SK-N-MC (cell line): ENCODE data around the gene PI4KA.

Experiments used
- DNase-seq: peaks from one replicate; pipeline ENCODE4 v3.0.0-alpha.2; 2011; ENCODE audit warnings: low read depth, low spot score
- H3K27ac ChIP-seq: fragments of 200-600 bp; sonication (generic); 2 replicates; pipeline ENCODE4 v1.5.1; 2016; ENCODE audit warnings: mixed run types
- H3K36me3 ChIP-seq: fragments of 200-600 bp; sonication (generic); 2 replicates; pipeline ENCODE4 v1.6.1; 2017; ENCODE audit warnings: antibody characterized with exemption, low read length, mixed read lengths; ENCODE audit not compliant: insufficient read depth
- H3K4me3 ChIP-seq: fragments of 200-600 bp; sonication (generic); 2 replicates; pipeline ENCODE4 v1.5.1; 2016
- H3K9ac ChIP-seq: fragments of 200-600 bp; sonication (generic); 2 replicates; pipeline ENCODE4 v1.8.0; 2017; ENCODE audit warnings: mixed run types, mixed read lengths; ENCODE audit not compliant: insufficient read length
- H3K9me3 ChIP-seq: fragments of 200-600 bp; sonication (generic); 2 replicates; pipeline ENCODE4 v1.6.1; 2017; ENCODE audit warnings: low read depth, mild to moderate bottlenecking, antibody characterized with exemption, low read length, moderate library complexity, mixed read lengths
- EZH2 ChIP-seq: fragments of 200-600 bp; sonication (generic); IDR thresholded peaks from one replicate; pipeline ENCODE4 v1.6.1; 2017; ENCODE audit warnings: antibody characterized with exemption
- FOXP2 ChIP-seq: optimal IDR thresholded peaks from 2 replicates; pipeline ENCODE3; 2011; ENCODE audit warnings: mild to moderate bottlenecking, moderate library complexity; ENCODE audit not compliant: insufficient read depth; ENCODE audit errors: extremely low read length, control extremely low read depth
- POLR2AphosphoS5 ChIP-seq: IDR thresholded peaks from 2 replicates; pipeline ENCODE4 v1.6.1; 2012; ENCODE audit warnings: mild to moderate bottlenecking, low read depth, low read length, borderline replicate concordance

Gene PI4KA

GRCh38 chr22:20788627-20789344 is 69.8 kb downstream of the PI4KA start:
- Histone ChIP-seq H3K9me3 (no peaks in the 10 kb centered on the region), H3K27ac (no peak overlapping the region), H3K36me3 (no peaks in the 10 kb centered on the region; the same call in 1 of the 2 replicates), H3K4me3 (no peak overlapping the region), H3K9ac (no peak overlapping the region)
- DNase-seq = no peak
- TF ChIP-seq FOXP2 (no peak), POLR2AphosphoS5 (no peak), EZH2 (no peak)

GRCh38 chr22:20787746-20788626 is 70.6 kb downstream of the PI4KA start:
- Histone ChIP-seq H3K27ac (no peak overlapping the region), H3K9ac (no peak overlapping the region), H3K9me3 (no peaks in the 10 kb centered on the region), H3K36me3 (no peaks in the 10 kb centered on the region; the same call in 1 of the 2 replicates), H3K4me3 (no peak overlapping the region)
- TF ChIP-seq FOXP2 (no peak), POLR2AphosphoS5 (no peak), EZH2 (no peak)
- no peak for DNase-seq

- Histone ChIP-seq H3K36me3 (no peaks in the 10 kb centered on the region; the same call in 1 of the 2 replicates), H3K9ac (no peak overlapping the region), H3K4me3 (no peak overlapping the region), H3K27ac (no peak overlapping the region), H3K9me3 (no peaks in the 10 kb centered on the region)
- TF ChIP-seq EZH2 = no peak
- TF ChIP-seq POLR2AphosphoS5 = no peak
- no peak for TF ChIP-seq FOXP2
- no peak for DNase-seq
These were observed 71.4 kb downstream of the PI4KA start for GRCh38 chr22:20787223-20787622.

- Histone ChIP-seq H3K9me3 (no peaks in the 10 kb centered on the region), H3K27ac (no peak overlapping the region), H3K9ac (no peak overlapping the region), H3K4me3 (no peak overlapping the region), H3K36me3 (no peaks in the 10 kb centered on the region; the same call in 1 of the 2 replicates)
- TF ChIP-seq POLR2AphosphoS5 (no peak), EZH2 (no peak), FOXP2 (no peak)
- DNase-seq = no peak
These were observed 72.1 kb downstream of the PI4KA start for GRCh38 chr22:20786536-20786979.

GRCh38 chr22:20786048-20786447 is 72.6 kb downstream of the PI4KA start:
- Histone ChIP-seq H3K36me3 (no peaks in the 10 kb centered on the region; the same call in 1 of the 2 replicates), H3K9me3 (no peaks in the 10 kb centered on the region), H3K9ac (no peak overlapping the region), H3K27ac (no peak overlapping the region), H3K4me3 (no peak overlapping the region)
- TF ChIP-seq EZH2 (no peak), FOXP2 (no peak), POLR2AphosphoS5 (no peak)
- DNase-seq = no peak

GRCh38 chr22:20785415-20785814 is 73.2 kb downstream of the PI4KA start:
- no peaks in the 10 kb centered on the region; the same call in 1 of the 2 replicates for H3K36me3 ChIP-seq
- no peak for DNase-seq
- no peak overlapping the region for H3K27ac ChIP-seq
- H3K9ac ChIP-seq = no peak overlapping the region
- no peak overlapping the region for H3K4me3 ChIP-seq
- TF ChIP-seq FOXP2 (no peak), EZH2 (no peak), POLR2AphosphoS5 (no peak)
- H3K9me3 ChIP-seq = no peaks in the 10 kb centered on the region

- H3K36me3 ChIP-seq = no peaks in the 10 kb centered on the region; the same call in 1 of the 2 replicates
- no peak overlapping the region for H3K4me3 ChIP-seq
- H3K9ac ChIP-seq = no peak overlapping the region
- DNase-seq = peak; percentile 24
- TF ChIP-seq EZH2 (no peak), FOXP2 (no peak), POLR2AphosphoS5 (no peak)
- H3K9me3 ChIP-seq = no peaks in the 10 kb centered on the region
- no peak overlapping the region for H3K27ac ChIP-seq
These were observed 74.5 kb downstream of the PI4KA start for GRCh38 chr22:20783844-20784723.

GRCh38 chr22:20783300-20783673 is 75.3 kb downstream of the PI4KA start:
- no peak for TF ChIP-seq FOXP2
- TF ChIP-seq EZH2 = no peak
- TF ChIP-seq POLR2AphosphoS5 = no peak
- no peaks in the 10 kb centered on the region; the same call in 1 of the 2 replicates for H3K36me3 ChIP-seq
- no peaks in the 10 kb centered on the region for H3K9me3 ChIP-seq
- no peak overlapping the region for H3K27ac ChIP-seq
- no peak overlapping the region for H3K4me3 ChIP-seq
- no peak overlapping the region for H3K9ac ChIP-seq
- DNase-seq = no peak
